HG03457 (cell line): ENCODE measurements around the gene ATP6V0D1.

Source experiments
- ATAC-seq: cut with Tn5 transposase; IDR thresholded peaks from one replicate; pipeline ENCODE4 v1.9.1; 2021; ENCODE audit warnings: moderate number of reproducible peaks; ENCODE audit not compliant: unreplicated experiment

The ATP6V0D1 gene

GRCh38 chr16:67463691-67464090, 17.3 kb downstream of the ATP6V0D1 start:
- no peak for ATAC-seq

- no peak for ATAC-seq
Measured at GRCh38 chr16:67463059-67463458, 17.9 kb downstream of the ATP6V0D1 start.

DNA sequence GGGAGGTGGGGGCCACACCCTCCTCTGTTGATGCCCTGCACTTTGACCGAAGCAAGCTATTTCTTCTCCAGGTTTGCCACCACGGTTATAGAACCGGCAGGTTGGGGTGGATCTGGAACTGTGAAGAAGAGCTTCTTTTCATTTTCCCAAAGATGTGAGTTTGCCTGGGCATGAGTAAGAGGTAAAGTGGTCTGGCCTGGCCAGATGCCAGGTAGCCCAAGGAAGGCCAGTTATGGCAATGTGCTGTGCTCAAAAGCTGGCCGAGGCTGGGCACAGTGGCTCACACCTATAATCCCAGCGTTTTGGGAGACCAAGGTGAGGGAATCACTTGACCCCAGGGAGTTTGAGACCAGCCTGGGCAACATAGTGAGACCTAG, 18.7 kb downstream of the ATP6V0D1 start:
- ATAC-seq, result no peak

DNA sequence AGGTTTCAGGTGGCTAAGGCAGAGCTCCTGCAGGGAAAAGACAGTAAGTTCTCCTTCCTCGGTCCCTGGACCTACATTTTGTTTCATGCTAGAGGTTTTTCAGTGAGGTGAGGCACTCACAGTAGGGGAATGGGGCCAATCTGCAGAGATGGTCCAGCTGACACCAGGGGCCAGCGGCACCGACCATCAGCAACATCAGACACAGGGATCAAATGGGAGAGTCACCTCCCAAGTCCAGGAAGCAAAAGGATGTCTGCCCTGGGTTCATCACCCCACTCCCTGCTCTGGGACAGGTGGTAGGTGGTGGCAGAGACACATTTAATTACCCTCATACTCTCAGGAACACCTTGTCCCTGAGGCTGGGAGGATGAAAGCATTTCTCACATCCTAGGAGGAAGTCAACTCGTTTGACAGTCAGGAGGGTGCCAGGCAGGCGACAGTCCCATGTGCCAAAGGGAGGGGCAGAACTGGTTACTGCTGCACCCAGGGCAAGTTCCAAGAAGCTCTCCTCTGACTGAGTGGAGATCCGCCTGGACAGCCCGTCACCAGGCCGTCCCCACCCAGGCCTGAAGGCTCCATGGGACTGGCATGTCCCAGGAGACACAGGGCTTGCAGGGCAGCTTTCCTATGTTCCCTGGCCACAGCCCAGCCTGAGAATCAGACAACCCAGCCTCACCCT, 19.2 kb downstream of the ATP6V0D1 start:
- no peak for ATAC-seq

DNA sequence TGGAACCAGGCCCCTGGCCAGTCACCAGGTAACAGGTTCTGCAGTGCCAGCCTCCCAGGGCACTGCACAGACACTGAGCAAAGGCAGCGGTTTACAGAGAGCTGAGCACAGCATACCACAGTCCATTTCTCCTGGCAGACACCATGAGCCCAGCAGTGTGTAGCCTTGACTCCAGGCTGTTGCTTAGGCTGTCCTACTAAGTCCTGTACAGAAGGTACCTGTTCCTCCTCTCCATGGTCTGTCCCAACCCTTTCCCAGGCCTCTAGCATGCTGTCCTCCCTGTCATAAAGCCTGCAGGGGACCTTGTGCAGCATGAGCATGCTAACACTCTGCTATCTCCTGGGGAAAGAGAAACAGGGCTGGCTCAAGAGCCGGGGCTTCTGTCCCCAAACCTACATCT, 20.0 kb downstream of the ATP6V0D1 start:
- ATAC-seq, result no peak

DNA sequence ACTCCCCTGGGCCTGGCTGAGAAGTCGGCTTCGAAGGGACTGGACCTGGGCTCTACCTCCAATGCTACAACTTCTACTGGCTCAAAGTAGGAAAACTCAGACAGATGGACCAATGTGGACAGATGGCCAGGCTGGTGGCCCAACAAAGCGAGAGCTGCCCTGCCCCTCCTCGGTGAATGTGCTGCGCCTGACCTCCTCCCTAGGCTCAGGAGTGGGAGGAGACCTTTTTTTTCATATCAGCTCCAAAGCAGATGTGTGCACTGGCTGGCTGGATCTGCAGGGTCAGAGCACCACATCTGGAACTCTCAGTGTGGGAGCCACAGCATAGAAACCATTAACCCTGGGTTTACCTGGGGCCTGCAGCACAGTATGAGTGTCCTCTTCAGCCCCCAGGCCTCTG, 20.8 kb downstream of the ATP6V0D1 start:
- ATAC-seq, result no peak

DNA sequence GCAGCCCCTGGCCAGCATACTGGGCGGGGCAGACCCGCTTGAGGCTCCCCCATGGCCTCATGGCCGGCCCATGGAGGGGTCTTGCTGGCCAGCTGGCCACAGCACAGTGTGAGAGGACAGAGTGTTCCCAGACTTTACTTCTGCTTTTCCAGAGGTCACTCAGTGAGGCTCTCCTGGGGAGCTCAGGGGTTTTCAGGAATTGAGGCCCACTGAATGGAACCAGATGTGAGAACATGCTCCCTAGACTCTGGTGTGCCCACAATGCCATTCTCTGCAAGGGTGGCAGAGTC, 21.2 kb downstream of the ATP6V0D1 start:
- ATAC-seq, result no peak

DNA sequence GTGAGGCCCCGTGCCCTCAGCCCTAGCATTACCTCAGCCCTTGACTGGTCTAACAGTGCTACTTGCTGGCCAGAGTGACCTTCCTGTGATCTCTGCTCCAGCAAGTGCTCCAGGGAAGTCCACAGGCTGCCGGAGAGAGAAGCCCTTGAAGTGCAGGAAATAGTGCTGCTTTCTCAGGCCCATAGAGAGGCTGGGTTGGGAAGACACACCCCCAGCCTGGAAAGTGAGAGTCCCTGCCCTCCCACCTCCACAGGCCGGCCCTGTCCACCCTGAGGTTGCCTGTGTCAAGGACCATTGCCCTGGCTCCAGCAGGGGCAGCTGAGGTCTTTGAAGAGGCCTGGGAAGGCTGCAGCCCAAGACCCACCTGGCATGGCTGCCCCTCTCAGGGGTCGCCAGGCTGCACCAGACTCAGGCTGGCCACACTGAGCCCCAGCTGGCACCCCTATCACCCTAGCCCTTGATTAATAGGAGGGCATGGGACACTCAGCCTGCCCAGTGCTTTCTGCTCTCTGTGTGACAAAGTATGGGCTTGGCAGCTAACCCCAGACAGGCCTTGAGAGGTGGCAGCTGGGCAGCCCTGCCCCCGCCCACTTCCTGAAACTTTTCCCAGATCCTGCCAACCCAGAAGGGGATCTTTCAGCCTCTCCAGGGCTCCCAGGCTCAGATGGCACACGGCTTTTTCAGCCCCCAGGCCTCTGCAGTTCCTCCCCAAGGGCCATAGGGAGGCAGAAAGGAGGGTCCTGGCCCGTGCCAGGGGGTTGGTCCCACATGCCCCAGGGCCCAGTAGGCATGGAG, 21.7 kb downstream of the ATP6V0D1 start:
- ATAC-seq, result no peak

GRCh38 chr16:67458121-67458641, 22.8 kb downstream of the ATP6V0D1 start:
- ATAC-seq, result no peak

DNA sequence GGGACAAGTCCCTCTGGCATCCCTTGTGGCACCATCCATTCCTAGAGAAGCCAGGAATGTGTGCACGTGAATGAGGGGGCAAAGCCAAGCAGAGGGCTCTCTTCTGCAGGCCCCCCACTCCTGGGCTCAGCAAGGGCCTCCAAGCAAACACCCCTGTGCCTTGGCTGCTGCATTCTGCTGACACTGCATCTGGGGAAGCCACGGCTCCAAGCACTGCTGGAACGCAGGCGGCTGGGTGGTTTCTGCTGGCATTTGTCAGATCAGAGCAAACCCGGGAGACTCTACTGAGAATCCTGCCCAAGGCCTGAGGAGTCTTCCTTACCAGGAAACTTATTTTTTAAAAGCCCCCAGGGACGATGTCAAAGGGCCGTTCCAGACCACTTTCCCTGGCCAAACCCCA, 23.3 kb downstream of the ATP6V0D1 start:
- ATAC-seq, result no peak

- ATAC-seq, result no peak
Measured at GRCh38 chr16:67456391-67457081, 24.4 kb downstream of the ATP6V0D1 start.

DNA sequence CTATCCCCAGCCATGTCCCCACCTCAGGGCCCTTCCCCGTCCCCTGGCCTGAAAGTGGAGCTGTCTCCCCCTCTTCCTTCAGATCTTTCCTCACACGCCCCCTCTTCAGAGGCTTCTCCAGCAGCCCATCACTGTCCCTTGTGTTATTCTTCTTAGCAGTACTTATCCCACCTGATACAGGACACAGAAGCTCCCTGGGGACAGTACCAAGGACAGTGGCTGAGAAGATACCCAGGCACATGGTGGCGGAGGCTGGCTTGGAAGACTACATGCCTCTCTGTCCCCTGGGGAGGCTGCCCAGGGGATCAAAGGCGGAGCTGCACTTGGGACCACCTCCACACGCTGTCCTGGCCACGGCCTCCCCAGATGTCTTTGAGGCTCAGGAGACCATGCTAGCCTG, 26.1 kb downstream of the ATP6V0D1 start:
- no peak for ATAC-seq

DNA sequence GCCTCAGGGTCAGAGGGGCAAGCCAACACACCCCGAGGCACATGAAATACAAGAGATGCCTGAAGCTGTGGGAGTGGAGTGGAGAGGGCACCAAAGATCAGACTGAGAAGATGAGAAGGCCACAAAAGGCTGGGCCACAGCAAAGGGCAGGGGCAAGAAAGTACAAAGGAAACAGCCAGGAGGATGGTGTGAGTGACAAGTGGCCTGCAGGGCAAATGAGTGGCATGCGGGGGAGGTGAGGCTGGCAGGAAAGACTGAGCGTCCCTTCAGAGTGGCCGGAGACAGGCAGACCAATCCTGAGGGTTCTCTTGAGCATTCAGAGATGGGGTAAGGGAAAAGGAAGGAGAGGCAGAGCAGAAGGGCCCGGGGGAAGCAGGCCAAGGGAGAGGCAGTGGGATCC, 26.9 kb downstream of the ATP6V0D1 start:
- ATAC-seq, result no peak

GRCh38 chr16:67451704-67452435, 29.1 kb downstream of the ATP6V0D1 start:
- no peak for ATAC-seq

DNA sequence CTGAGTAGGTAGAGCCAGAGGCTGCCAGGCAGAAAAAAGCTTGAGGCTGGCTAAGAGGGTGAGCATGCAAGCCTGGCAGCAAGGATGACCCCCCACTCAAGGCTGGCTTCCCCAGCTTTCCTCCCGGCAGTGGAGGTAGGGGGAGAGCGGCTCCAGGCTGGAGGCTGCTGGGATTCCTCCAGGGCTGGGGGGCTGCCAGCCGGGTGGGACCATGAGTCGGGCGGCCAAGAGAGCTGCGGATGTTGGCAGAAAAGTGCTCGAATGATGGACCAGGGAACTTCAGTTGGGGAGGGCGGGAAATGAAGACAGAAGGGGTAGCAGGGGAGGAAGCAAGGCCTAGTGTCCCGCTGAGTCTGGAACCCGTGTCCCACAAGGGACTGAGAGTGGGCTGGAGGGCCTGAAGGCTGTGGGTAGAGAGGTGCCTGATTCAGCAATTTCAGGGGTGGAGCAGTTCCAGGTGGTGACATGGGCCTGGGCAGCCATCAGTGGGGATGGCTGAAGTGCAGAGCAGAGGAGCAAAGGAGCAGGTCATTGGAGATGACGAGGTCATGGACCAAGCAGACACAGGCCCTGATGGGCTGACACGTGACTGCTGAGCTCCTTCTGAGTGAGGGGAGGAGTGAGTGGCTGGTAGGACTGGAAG, 29.8 kb downstream of the ATP6V0D1 start:
- no peak for ATAC-seq

DNA sequence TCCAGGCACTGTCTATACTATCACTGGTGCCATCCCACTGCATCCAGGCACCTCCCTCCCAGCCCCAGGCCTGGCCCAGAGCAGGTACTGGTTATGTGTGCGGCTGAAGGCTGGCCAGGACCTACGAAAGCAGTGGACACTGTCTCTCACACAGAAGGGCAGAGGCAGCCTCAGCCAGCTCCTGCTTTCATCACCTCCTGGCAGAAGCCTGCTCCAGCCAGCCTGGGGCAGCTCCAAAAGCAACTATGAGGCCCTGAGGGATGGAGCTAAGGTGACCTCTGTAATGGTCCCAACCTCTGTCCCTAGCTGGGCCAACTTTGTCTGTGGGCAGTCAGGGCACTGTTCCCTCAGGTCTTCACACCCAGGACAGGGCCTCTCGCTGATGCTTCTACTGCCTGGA, 31.2 kb downstream of the ATP6V0D1 start:
- no peak for ATAC-seq

DNA sequence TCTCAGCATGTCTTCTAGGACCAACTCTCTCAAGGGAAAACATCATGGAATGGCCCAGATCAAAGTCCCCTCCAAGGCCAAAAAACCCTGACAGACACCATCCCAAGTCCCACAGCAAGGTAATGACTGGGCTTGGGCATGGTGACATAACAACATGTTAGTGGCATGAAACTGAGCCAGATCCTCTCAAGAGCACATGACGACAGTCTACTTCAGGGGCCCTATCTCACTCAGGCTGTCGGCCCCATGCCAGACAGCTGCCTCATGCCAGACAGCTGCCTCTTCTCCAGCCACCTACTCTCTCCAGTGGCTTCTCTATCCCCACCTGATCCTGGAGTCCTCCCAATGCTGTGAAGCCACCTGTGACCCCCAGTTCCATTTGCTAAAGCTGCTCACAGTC, 31.6 kb downstream of the ATP6V0D1 start:
- ATAC-seq, result no peak

- ATAC-seq, result no peak
Measured at GRCh38 chr16:67448580-67448979, 32.4 kb downstream of the ATP6V0D1 start.

- ATAC-seq, result no peak
Measured at GRCh38 chr16:67447508-67448076, 33.4 kb downstream of the ATP6V0D1 start.

GRCh38 chr16:67446968-67447507, 33.9 kb downstream of the ATP6V0D1 start:
- no peak for ATAC-seq
